Measurements from ENCODE around the gene NIPAL1.

DNA sequence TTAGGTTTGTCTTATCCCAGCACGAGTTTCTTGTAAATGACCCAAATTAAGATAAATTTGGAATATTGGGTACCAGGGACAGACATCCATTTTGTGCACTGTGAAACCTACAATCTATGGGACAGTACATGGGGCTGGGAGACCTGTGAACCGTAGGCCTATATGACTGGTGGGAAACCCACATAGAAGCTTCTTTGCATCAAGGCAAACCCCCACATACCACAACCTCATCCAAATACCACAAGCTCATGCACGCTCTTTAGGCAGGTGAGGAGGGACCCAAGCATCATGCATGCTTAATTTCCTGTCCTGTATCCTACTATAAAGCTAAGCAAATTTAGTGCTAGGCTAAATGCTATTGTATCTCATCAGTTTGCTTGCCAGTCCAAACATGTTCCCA, 47.8 kb downstream of the NIPAL1 start:
- TF ChIP-seq CTCF (IDR thresholded peaks at IDR 0.05; ENCODE audit: borderline replicate concordance, extremely low read depth, low read length, poor library complexity, severe bottlenecking) (no peak), EZH2 (IDR thresholded peaks at IDR 0.05; ENCODE audit: borderline replicate concordance, low read depth, low read length, severe bottlenecking) (no peak)

Data from DND-41 (cell line).